ENCODE results near the gene SBK1. TPM values are rescaled to one million over a fixed set of nuclear protein-coding genes. Genes with fewer than 3 reads are reported as not detected.
"Not testable (repeated sequence)": the region's sequence is repeated elsewhere in the genome, so short reads cannot be mapped to it uniquely, and the experiment has no call there.

The SBK1 gene
- total RNA-seq, 1 donor from 2014 or later: 1.9 TPM

DNA sequence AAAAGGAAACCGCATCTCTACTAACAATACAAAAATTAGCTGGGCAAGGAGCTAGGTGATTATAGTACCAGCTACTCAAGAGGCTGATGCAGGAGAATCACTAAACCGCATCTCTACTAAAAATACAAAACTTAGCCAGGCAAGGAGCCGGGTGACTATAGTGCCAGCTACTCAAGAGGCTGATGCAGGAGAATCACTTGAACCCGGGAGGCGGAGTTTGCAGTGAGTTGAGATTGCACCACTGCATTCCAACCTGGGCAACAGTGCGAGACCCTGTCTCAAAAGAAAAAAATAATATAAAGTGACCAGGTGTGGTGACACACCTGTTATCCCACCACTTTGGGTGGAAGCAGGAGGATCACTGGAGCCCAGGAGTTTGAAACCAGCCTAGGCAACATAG, 45.9 kb downstream of the SBK1 start:
- H3K4me3 ChIP-seq; H3K27me3 ChIP-seq; H3K27ac ChIP-seq; H3K36me3 ChIP-seq; DNase-seq; H3K9me3 ChIP-seq; H3K4me1 ChIP-seq; intact Hi-C loops (cut with DNase I); ATAC-seq: not testable (repeated sequence)

GRCh38 chr16:28362600-28362999, 70.3 kb downstream of the SBK1 start:
- H3K36me3 ChIP-seq; H3K4me3 ChIP-seq; ATAC-seq; H3K27me3 ChIP-seq; intact Hi-C loops (cut with DNase I); H3K27ac ChIP-seq; H3K4me1 ChIP-seq; H3K9me3 ChIP-seq; DNase-seq: not testable (repeated sequence)

GRCh38 chr16:28363408-28363807, 71.1 kb downstream of the SBK1 start, which contains the start of gene NPIPB6:
TSS of gene NPIPB6 (minus strand) at chr16:28363508. CDS start at chr16:28362822, 686 bp downstream.
- ATAC-seq; DNase-seq; H3K4me3 ChIP-seq; H3K9me3 ChIP-seq; H3K27me3 ChIP-seq; H3K27ac ChIP-seq; intact Hi-C loops (cut with DNase I); H3K4me1 ChIP-seq; H3K36me3 ChIP-seq: not testable (repeated sequence)

- H3K4me3 ChIP-seq; H3K27ac ChIP-seq; intact Hi-C loops (cut with DNase I); H3K4me1 ChIP-seq; H3K36me3 ChIP-seq; DNase-seq; H3K27me3 ChIP-seq; H3K9me3 ChIP-seq: not testable (repeated sequence)
- ATAC-seq: peak; percentile 99
These were observed 72.2 kb downstream of the SBK1 start for GRCh38 chr16:28364268-28365173.

- H3K4me3 ChIP-seq; H3K4me1 ChIP-seq; H3K9me3 ChIP-seq; DNase-seq; H3K27ac ChIP-seq; H3K36me3 ChIP-seq; ATAC-seq; H3K27me3 ChIP-seq; intact Hi-C loops (cut with DNase I): not testable (repeated sequence)
These were observed 75.6 kb downstream of the SBK1 start for GRCh38 chr16:28367926-28368325.

Other genes with a start within 250 kb of the SBK1 start
- 1.6 TPM for gene GSG1L, start 228.8 kb upstream of the SBK1 start, total RNA-seq
- gene XPO6, start 80.6 kb upstream of the SBK1 start, total RNA-seq: 102 TPM
- gene NPIPB6, start 71.0 kb downstream of the SBK1 start, total RNA-seq: 3.2 TPM
- 25.2 TPM for gene EIF3CL, start 111.3 kb downstream of the SBK1 start, total RNA-seq
- gene NPIPB7, start 179.8 kb downstream of the SBK1 start, total RNA-seq: not detected
- gene CLN3, start 199.5 kb downstream of the SBK1 start, total RNA-seq: 73.7 TPM
- 17.7 TPM for gene APOBR, start 202.1 kb downstream of the SBK1 start, total RNA-seq
- not detected for gene IL27, start 214.3 kb downstream of the SBK1 start, total RNA-seq
- gene NUPR1, start 246.4 kb downstream of the SBK1 start, total RNA-seq: 291 TPM

All from upper lobe of right lung (tissue), 1 donor.